ENCODE data around the gene EBLN2. TPM values are rescaled to one million over a fixed set of nuclear protein-coding genes. Genes with fewer than 3 reads are reported as not detected.

EBLN2 gene
- total RNA-seq, 1 donor from 2014 or later: 15.3 TPM

DNA sequence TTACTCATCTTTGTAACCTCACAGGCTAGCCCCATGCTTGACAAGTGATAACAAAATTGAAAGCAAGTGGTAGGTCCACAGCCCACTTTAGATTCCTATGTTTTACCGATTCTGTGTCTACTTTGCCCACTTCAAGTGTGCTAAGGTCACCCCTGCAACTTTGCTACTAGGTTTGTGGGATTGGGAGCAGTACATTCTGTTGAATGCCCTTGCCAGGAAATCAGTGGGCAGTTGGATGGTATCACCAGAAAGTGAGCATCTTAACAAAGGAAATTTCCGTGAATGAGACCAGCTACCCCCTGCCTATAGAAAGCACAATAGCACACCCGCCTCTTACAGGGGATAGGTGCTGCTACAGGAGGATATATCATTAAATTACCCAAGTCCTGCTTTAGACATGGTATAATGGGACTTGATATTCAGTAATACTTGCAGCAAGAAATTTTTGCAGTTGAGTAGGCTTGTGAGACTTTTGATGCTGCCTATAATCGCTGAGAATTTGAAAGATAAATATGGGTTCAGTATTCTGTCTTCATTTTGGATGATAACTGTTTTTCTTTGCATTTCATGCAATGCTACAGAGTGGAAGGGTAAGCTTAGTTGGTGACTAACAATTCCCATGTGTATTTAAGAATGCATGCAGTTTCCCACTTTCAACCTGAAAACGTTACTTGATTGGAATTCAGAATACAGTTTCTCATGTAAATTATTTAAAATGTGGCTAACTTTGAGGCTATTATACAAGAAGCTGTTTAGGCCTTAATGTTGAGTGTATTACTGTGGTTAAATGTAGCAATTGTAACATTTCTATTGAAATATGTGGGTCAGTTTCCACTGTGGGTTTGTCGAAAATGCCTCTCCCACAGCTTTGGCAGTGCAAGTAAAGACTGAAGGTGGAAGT lies 9.5 kb downstream of the EBLN2 start:
- Histone ChIP-seq H2AFZ (replicated peaks) (no peak overlapping the region), H4K20me1 (ENCODE audit: low read depth) (peaks cover 52% of the 10 kb centered on the region), H3K4me1 (peaks cover 11% of the 10 kb centered on the region), H3F3A (ENCODE audit: low read depth) (peaks cover 68% of the 10 kb centered on the region), H3K9ac (no peak overlapping the region), H3K79me2 (ENCODE audit: low read depth) (no peaks in the 10 kb centered on the region), H3K4me2 (no peak overlapping the region), H3K36me3 (peaks cover 14% of the 10 kb centered on the region), H3K27ac (peak overlapping the region; percentile 33), H3K27me3 (no peaks in the 10 kb centered on the region), H3K9me3 (ENCODE audit: low read depth) (no peaks in the 10 kb centered on the region), H3K4me3 (no peak overlapping the region)
- TF ChIP-seq EZH2phosphoT487 (IDR thresholded peaks at IDR 0.05): no peak
- no peak for TF ChIP-seq EZH2 (IDR thresholded peaks at IDR 0.05)
- TF ChIP-seq, protein P1, sequence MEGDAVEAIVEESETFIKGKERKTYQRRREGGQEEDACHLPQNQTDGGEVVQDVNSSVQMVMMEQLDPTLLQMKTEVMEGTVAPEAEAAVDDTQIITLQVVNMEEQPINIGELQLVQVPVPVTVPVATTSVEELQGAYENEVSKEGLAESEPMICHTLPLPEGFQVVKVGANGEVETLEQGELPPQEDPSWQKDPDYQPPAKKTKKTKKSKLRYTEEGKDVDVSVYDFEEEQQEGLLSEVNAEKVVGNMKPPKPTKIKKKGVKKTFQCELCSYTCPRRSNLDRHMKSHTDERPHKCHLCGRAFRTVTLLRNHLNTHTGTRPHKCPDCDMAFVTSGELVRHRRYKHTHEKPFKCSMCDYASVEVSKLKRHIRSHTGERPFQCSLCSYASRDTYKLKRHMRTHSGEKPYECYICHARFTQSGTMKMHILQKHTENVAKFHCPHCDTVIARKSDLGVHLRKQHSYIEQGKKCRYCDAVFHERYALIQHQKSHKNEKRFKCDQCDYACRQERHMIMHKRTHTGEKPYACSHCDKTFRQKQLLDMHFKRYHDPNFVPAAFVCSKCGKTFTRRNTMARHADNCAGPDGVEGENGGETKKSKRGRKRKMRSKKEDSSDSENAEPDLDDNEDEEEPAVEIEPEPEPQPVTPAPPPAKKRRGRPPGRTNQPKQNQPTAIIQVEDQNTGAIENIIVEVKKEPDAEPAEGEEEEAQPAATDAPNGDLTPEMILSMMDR (IDR thresholded peaks at IDR 0.05): no peak
- no peak for DNase-seq (ENCODE audit: low spot score)
- Mint-ChIP-seq H3K4me1 (peaks cover 12% of the 10 kb centered on the region), H3K27ac (no peak overlapping the region), H3K27me3 (ENCODE audit: insufficient read depth, low read depth) (peaks cover 6% of the 10 kb centered on the region), H3K4me3 (no peak overlapping the region), H3K36me3 (peaks cover 3% of the 10 kb centered on the region), H3K9me3 (no peaks in the 10 kb centered on the region)

DNA sequence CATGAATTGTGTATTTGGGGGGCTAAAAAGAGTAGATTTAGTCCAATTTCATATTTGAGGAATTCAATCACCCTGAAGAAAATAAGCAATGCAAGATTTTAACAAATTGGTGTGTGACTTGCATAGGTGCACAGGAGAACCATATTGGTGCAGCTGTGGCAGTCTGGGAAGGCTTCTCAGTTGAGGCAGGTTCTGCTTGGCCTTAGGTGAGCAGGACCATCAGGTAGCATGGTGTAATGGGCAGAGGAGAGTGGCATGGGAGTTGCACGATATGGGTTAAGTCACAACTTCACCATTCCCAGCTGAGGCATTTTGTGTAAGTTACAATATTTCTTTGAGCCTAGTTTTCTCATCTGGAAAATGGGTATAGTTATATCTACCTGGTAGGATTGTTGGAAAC lies 10.5 kb downstream of the EBLN2 start:
- Histone ChIP-seq H3K4me3 (no peak overlapping the region), H2AFZ (replicated peaks) (no peak overlapping the region), H3K79me2 (ENCODE audit: low read depth) (no peaks in the 10 kb centered on the region), H4K20me1 (ENCODE audit: low read depth) (peaks cover 52% of the 10 kb centered on the region), H3K4me2 (no peak overlapping the region), H3K36me3 (peaks cover 6% of the 10 kb centered on the region), H3K27ac (no peak overlapping the region), H3F3A (ENCODE audit: low read depth) (peaks cover 63% of the 10 kb centered on the region), H3K27me3 (no peaks in the 10 kb centered on the region), H3K4me1 (peaks cover 11% of the 10 kb centered on the region), H3K9ac (no peak overlapping the region), H3K9me3 (ENCODE audit: low read depth) (no peaks in the 10 kb centered on the region)
- H3K4me1 Mint-ChIP-seq: peaks cover 12% of the 10 kb centered on the region
- no peak overlapping the region for H3K4me3 Mint-ChIP-seq
- TF ChIP-seq, protein P1 (IDR thresholded peaks at IDR 0.05): no peak
- TF ChIP-seq EZH2phosphoT487 (IDR thresholded peaks at IDR 0.05) (no peak), EZH2 (IDR thresholded peaks at IDR 0.05) (no peak)
- no peaks in the 10 kb centered on the region for H3K36me3 Mint-ChIP-seq
- no peaks in the 10 kb centered on the region for H3K9me3 Mint-ChIP-seq
- DNase-seq (ENCODE audit: low spot score): no peak
- H3K27me3 Mint-ChIP-seq (ENCODE audit: insufficient read depth, low read depth): peaks cover 7% of the 10 kb centered on the region
- H3K27ac Mint-ChIP-seq: no peak overlapping the region

DNA sequence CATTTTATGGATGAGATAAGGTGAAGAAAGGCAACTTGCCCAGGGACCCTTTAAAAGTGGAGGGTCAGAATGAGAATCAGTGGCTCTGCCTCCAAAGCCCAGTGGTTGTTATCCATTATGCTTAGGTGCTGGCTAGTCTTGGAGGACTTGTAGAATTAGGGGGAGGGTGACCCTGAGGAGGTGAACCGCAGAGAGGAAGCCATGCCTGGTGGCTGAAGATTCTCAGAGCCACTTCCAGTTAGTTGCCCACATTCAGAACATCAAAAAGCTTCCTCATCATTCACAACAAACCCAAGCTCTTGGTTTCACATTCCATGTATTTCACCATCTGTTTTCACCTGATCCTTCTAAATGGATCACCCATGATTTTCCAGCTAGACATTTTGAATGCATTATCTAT lies 11.2 kb downstream of the EBLN2 start:
- DNase-seq (ENCODE audit: low spot score): no peak
- Histone ChIP-seq H2AFZ (replicated peaks) (no peak overlapping the region), H3K9ac (no peak overlapping the region), H3F3A (ENCODE audit: low read depth) (peaks cover 57% of the 10 kb centered on the region), H3K27me3 (no peaks in the 10 kb centered on the region), H3K9me3 (ENCODE audit: low read depth) (no peaks in the 10 kb centered on the region), H4K20me1 (ENCODE audit: low read depth) (peaks cover 48% of the 10 kb centered on the region), H3K36me3 (no peaks in the 10 kb centered on the region), H3K79me2 (ENCODE audit: low read depth) (no peaks in the 10 kb centered on the region), H3K4me1 (peaks cover 11% of the 10 kb centered on the region), H3K27ac (no peak overlapping the region), H3K4me3 (no peak overlapping the region), H3K4me2 (no peak overlapping the region)
- no peak overlapping the region for H3K27ac Mint-ChIP-seq
- H3K9me3 Mint-ChIP-seq: no peaks in the 10 kb centered on the region
- peaks cover 12% of the 10 kb centered on the region for H3K4me1 Mint-ChIP-seq
- H3K27me3 Mint-ChIP-seq (ENCODE audit: insufficient read depth, low read depth): peaks cover 7% of the 10 kb centered on the region
- H3K36me3 Mint-ChIP-seq: no peaks in the 10 kb centered on the region
- TF ChIP-seq EZH2phosphoT487 (IDR thresholded peaks at IDR 0.05) (no peak), EZH2 (IDR thresholded peaks at IDR 0.05) (no peak)
- TF ChIP-seq, protein P1 (IDR thresholded peaks at IDR 0.05): no peak
- no peak overlapping the region for H3K4me3 Mint-ChIP-seq

Data from neural progenitor cell (in vitro differentiated cells).